ENCODE measurements around the gene ST14.

Gene ST14

DNA sequence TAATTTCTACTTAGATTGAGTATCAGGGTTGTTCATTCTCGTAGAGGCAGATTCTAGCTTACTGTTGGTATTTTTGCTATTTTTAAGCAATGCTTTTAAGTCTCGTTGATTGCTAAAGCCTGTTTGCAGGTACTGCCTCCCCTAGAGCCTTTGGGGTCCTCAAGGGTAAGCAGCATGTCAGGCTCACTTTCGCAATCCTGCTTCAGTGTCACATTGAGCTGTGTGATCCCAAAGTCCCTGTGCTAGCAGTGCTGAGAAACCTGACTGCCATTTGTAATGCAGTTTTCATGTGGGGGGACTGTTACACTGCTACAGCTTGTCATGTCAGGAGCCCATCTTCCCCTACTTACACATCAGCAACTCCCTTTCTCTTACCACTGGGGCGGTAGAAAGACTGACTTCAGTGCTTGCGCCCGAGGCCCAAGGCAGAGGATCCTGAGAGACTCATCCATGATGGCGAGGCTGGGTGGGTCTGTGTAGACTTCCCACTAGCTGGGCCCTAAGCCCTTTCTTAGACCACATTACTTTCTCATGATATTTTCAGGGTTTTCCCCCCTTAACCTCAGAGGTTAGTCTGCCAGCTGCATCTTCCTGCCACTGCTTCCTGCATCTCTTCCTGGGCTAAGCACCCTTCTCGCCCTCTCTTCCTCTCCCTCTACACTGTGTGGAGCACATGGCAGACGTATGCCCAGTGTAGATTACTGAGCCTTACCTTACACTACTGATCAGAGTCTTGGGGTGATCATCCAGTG, 40.8 kb upstream of the ST14 start:
- H3K27ac ChIP-seq = no peak overlapping the region
- H3K4me3 ChIP-seq = no peak overlapping the region
- TF ChIP-seq EZH2 (IDR thresholded peaks at IDR 0.05) (no peak), POLR2AphosphoS5 (IDR thresholded peaks at IDR 0.05; ENCODE audit: borderline replicate concordance, low read depth, low read length) (no peak), FOXP2 (optimal IDR thresholded peaks at IDR 0.05; ENCODE audit: control extremely low read depth, extremely low read length, insufficient read depth) (no peak)
- H3K36me3 ChIP-seq (ENCODE audit: insufficient read depth, low read length) = peaks cover 32% of the 10 kb centered on the region
- no peak overlapping the region for H3K9ac ChIP-seq (ENCODE audit: insufficient read length)
- DNase-seq (ENCODE audit: low read depth, low spot score) = no peak
- no peaks in the 10 kb centered on the region for H3K9me3 ChIP-seq (ENCODE audit: low read depth, low read length)

DNA sequence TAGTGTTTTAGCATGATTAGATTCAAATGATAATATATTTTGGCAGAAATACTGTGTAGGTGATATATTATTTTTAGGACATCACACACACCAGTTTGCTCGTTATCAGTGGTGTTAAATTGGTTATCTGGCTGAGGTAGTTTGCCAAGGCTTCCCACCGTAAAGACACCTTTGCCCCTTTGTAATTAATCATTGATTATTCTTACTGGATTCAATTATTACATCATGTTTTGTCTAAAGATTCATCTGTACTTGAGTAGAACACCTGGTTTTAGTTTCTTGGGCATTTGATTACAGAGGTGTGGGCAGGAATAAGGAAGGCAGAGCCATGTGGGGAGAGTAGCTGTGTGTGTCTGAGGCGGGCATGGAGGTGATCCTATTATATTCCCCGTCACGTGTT, 39.5 kb upstream of the ST14 start:
- no peaks in the 10 kb centered on the region for H3K9me3 ChIP-seq (ENCODE audit: low read depth, low read length)
- no peak for DNase-seq (ENCODE audit: low read depth, low spot score)
- TF ChIP-seq EZH2 (IDR thresholded peaks at IDR 0.05) (no peak), POLR2AphosphoS5 (IDR thresholded peaks at IDR 0.05; ENCODE audit: borderline replicate concordance, low read depth, low read length) (no peak), FOXP2 (optimal IDR thresholded peaks at IDR 0.05; ENCODE audit: control extremely low read depth, extremely low read length, insufficient read depth) (no peak)
- H3K4me3 ChIP-seq = no peak overlapping the region
- no peak overlapping the region for H3K27ac ChIP-seq
- H3K36me3 ChIP-seq (ENCODE audit: insufficient read depth, low read length) = peaks cover 44% of the 10 kb centered on the region
- no peak overlapping the region for H3K9ac ChIP-seq (ENCODE audit: insufficient read length)

DNA sequence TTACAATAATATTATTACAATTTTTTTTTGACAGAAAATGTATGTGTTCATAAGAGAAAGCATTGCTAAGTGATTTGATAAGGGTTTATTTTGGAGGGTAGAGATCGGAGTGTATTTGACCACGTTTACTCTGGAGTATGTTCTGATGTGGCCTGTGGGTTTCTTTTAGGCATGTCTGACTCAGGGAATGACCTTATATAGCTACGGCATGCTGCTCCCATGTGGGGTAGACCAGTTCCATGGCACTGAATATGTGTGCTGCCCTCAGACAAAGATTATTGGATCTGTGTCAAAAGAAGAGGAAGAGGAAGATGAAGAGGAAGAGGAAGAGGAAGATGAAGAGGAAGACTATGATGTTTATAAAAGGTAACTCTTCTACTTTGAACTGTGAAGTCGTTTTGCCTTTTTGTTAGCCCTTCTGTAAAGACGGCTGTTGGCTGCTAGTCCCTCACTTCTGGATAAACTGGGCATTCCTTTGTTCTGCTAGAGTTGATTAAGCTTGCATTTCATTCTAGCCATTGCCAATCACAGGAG, 38.1 kb upstream of the ST14 start:
- no peak overlapping the region for H3K27ac ChIP-seq
- H3K9ac ChIP-seq (ENCODE audit: insufficient read length) = no peak overlapping the region
- TF ChIP-seq POLR2AphosphoS5 (IDR thresholded peaks at IDR 0.05; ENCODE audit: borderline replicate concordance, low read depth, low read length) = no peak
- TF ChIP-seq EZH2 (IDR thresholded peaks at IDR 0.05) = no peak
- no peak for TF ChIP-seq FOXP2 (optimal IDR thresholded peaks at IDR 0.05; ENCODE audit: control extremely low read depth, extremely low read length, insufficient read depth)
- no peak overlapping the region for H3K4me3 ChIP-seq
- peaks cover 55% of the 10 kb centered on the region for H3K36me3 ChIP-seq (ENCODE audit: insufficient read depth, low read length)
- no peak for DNase-seq (ENCODE audit: low read depth, low spot score)
- H3K9me3 ChIP-seq (ENCODE audit: low read depth, low read length) = no peaks in the 10 kb centered on the region

DNA sequence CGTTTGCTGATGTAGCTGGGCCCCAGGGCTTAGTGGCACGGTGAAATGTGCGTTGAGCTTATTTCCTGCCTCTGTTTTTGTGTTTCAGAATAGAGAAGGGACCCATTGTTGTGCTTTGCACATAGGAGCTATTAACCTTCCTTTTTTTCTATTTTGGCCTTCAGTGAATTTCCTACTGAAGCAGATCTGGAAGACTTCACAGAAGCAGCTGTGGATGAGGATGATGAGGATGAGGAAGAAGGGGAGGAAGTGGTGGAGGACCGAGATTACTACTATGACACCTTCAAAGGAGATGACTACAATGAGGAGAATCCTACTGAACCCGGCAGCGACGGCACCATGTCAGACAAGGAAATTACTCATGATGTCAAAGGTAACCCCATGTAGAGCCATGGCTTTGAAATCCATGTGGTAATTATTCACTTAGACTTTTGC, 37.4 kb upstream of the ST14 start:
- Histone ChIP-seq H3K27ac (no peak overlapping the region), H3K4me3 (no peak overlapping the region), H3K9me3 (ENCODE audit: low read depth, low read length) (no peaks in the 10 kb centered on the region), H3K9ac (ENCODE audit: insufficient read length) (no peak overlapping the region), H3K36me3 (ENCODE audit: insufficient read depth, low read length) (peaks cover 58% of the 10 kb centered on the region)
- TF ChIP-seq POLR2AphosphoS5 (IDR thresholded peaks at IDR 0.05; ENCODE audit: borderline replicate concordance, low read depth, low read length) (no peak), FOXP2 (optimal IDR thresholded peaks at IDR 0.05; ENCODE audit: control extremely low read depth, extremely low read length, insufficient read depth) (no peak), EZH2 (IDR thresholded peaks at IDR 0.05) (no peak)
- DNase-seq (ENCODE audit: low read depth, low spot score) = no peak

DNA sequence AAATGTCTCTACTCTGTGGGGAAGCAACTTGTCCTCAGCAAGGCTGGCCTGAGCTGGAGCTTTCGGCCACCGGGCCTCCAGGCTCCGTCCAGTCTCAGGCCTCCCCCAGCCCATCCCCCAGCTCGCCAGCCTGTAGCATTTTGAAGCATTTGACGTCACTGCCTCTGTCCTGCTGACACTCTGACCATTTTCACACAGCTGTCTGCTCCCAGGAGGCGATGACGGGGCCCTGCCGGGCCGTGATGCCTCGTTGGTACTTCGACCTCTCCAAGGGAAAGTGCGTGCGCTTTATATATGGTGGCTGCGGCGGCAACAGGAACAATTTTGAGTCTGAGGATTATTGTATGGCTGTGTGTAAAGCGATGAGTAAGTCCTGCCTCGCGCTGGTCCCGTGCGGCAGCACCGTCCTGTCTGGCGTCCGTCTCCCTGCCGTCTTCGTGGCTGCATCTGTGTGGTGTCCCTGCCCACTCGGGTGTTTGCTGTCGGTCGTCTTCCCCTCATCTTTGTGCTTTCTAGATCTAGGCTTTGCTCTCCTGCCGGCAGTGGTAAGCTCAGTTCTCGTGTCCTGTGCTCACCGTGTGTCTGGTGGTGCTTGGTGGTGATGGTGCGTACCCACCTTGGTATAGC, 36.1 kb upstream of the ST14 start:
- Histone ChIP-seq H3K36me3 (ENCODE audit: insufficient read depth, low read length) (peaks cover 72% of the 10 kb centered on the region), H3K27ac (no peak overlapping the region), H3K9ac (ENCODE audit: insufficient read length) (no peak overlapping the region), H3K4me3 (no peak overlapping the region), H3K9me3 (ENCODE audit: low read depth, low read length) (no peaks in the 10 kb centered on the region)
- no peak for DNase-seq (ENCODE audit: low read depth, low spot score)
- no peak for TF ChIP-seq POLR2AphosphoS5 (IDR thresholded peaks at IDR 0.05; ENCODE audit: borderline replicate concordance, low read depth, low read length)
- TF ChIP-seq FOXP2 (optimal IDR thresholded peaks at IDR 0.05; ENCODE audit: control extremely low read depth, extremely low read length, insufficient read depth) = no peak
- no peak for TF ChIP-seq EZH2 (IDR thresholded peaks at IDR 0.05)

DNA sequence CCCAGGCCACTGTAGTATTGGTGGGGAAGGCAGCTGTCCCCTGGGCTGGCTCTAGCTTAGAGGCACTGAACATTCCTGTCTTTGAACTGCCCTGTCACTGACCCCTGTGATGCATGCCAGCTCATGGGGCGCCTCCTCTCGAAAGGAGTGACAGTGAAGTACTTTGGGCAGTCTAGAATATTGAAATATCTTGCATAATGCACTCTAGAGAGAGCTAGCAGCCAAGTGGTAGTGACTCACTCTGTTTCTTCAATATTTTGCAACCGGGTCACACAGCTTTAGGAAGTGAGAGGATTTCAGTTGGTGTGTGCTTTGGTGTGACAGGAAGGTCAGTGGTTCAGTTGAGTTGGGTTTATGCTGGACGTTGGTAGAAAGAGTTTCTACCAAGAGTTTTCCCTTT, 35.5 kb upstream of the ST14 start:
- DNase-seq (ENCODE audit: low read depth, low spot score) = no peak
- Histone ChIP-seq H3K9ac (ENCODE audit: insufficient read length) (no peak overlapping the region), H3K36me3 (ENCODE audit: insufficient read depth, low read length) (peaks cover 78% of the 10 kb centered on the region), H3K4me3 (no peak overlapping the region), H3K9me3 (ENCODE audit: low read depth, low read length) (no peaks in the 10 kb centered on the region), H3K27ac (no peak overlapping the region)
- TF ChIP-seq POLR2AphosphoS5 (IDR thresholded peaks at IDR 0.05; ENCODE audit: borderline replicate concordance, low read depth, low read length) = no peak
- no peak for TF ChIP-seq FOXP2 (optimal IDR thresholded peaks at IDR 0.05; ENCODE audit: control extremely low read depth, extremely low read length, insufficient read depth)
- no peak for TF ChIP-seq EZH2 (IDR thresholded peaks at IDR 0.05)

DNA sequence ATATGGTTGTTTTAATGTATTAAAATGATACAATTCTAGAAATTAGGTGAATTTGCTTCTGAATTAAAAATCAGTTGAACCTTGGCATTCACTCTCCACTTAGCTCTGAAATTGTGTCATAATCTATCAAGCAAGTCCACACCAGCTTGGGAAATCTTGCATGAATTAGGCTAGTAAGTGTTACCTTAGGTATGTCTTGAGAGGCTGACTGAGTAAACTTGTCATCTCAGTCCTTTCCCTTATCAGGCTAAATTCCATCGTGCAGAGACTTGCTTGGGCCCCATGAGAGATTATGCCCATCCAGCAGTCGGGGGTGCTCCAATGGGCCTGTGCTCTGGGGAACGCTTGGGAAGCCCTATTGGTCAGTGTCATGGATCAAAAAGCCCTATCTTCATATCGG, 33.9 kb upstream of the ST14 start:
- H3K27ac ChIP-seq = no peak overlapping the region
- H3K4me3 ChIP-seq = no peak overlapping the region
- DNase-seq (ENCODE audit: low read depth, low spot score) = no peak
- H3K36me3 ChIP-seq (ENCODE audit: insufficient read depth, low read length) = peaks cover 81% of the 10 kb centered on the region
- TF ChIP-seq FOXP2 (optimal IDR thresholded peaks at IDR 0.05; ENCODE audit: control extremely low read depth, extremely low read length, insufficient read depth) = no peak
- no peak for TF ChIP-seq POLR2AphosphoS5 (IDR thresholded peaks at IDR 0.05; ENCODE audit: borderline replicate concordance, low read depth, low read length)
- no peak for TF ChIP-seq EZH2 (IDR thresholded peaks at IDR 0.05)
- H3K9me3 ChIP-seq (ENCODE audit: low read depth, low read length) = no peaks in the 10 kb centered on the region
- H3K9ac ChIP-seq (ENCODE audit: insufficient read length) = no peak overlapping the region

DNA sequence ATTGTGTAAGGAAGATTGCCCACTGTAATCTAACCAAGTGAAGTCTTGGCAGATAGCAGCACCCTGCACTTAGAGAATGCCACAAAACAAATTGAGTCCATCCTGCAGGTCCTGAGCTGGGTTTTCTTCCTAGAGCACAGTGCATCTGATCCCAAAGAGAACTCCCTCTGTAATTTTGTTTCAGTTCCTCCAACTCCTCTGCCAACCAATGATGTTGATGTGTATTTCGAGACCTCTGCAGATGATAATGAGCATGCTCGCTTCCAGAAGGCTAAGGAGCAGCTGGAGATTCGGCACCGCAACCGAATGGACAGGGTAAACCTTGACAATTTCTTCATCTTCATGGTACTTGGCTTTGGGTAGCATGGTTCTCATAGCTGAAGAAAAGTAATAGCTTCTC, 33.1 kb upstream of the ST14 start:
- DNase-seq (ENCODE audit: low read depth, low spot score) = no peak
- H3K9ac ChIP-seq (ENCODE audit: insufficient read length) = no peak overlapping the region
- TF ChIP-seq POLR2AphosphoS5 (IDR thresholded peaks at IDR 0.05; ENCODE audit: borderline replicate concordance, low read depth, low read length) = no peak
- no peak for TF ChIP-seq FOXP2 (optimal IDR thresholded peaks at IDR 0.05; ENCODE audit: control extremely low read depth, extremely low read length, insufficient read depth)
- no peak for TF ChIP-seq EZH2 (IDR thresholded peaks at IDR 0.05)

More for the DNA sequence above, 33.1 kb upstream of the ST14 start:
- Histone ChIP-seq H3K9me3 (ENCODE audit: low read depth, low read length) (no peaks in the 10 kb centered on the region), H3K36me3 (ENCODE audit: insufficient read depth, low read length) (peaks cover 86% of the 10 kb centered on the region), H3K27ac (no peak overlapping the region), H3K4me3 (no peak overlapping the region)

Data from SK-N-MC (cell line).